GM21825 (cell line): Measurements from ENCODE around the gene MCUB.
"Not testable (repeated sequence)": the region's sequence is repeated elsewhere in the genome, so short reads cannot be mapped to it uniquely, and the experiment has no call there.

Experiments used
- ATAC-seq: cut with Tn5 transposase; IDR thresholded peaks from one replicate; pipeline ENCODE4 v1.9.1; 2021; ENCODE audit warnings: mild to moderate bottlenecking, moderate library complexity; ENCODE audit not compliant: unreplicated experiment

Gene MCUB

GRCh38 chr4:109676886-109677285 is 116.8 kb downstream of the MCUB start:
- ATAC-seq = no peak

DNA sequence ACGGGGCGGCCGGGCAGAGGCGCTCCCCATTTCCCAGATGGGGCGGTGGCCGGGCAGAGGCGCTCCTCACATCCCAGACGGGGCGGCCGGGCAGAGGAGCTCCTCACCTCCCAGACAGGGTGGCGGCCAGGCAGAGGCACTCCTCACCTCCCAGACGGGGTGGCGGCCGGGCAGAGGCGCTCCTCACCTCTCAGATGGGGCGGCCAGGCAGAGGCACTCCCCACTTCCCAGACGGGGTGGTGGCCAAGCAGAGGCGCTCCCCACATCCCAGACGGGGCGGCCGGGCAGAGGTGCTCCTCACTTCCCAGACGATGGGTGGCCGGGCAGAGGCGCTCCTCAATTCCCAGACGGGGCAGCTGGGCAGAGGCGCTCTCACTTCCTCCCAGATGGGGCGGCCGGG is 118.4 kb downstream of the MCUB start:
- ATAC-seq = not testable (repeated sequence)

GRCh38 chr4:109678925-109679324 is 118.9 kb downstream of the MCUB start:
- not testable (repeated sequence) for ATAC-seq

- no peak for ATAC-seq
Observed at GRCh38 chr4:109682875-109683274, 122.8 kb downstream of the MCUB start.

GRCh38 chr4:109683621-109684253 is 123.7 kb downstream of the MCUB start:
- no peak for ATAC-seq

DNA sequence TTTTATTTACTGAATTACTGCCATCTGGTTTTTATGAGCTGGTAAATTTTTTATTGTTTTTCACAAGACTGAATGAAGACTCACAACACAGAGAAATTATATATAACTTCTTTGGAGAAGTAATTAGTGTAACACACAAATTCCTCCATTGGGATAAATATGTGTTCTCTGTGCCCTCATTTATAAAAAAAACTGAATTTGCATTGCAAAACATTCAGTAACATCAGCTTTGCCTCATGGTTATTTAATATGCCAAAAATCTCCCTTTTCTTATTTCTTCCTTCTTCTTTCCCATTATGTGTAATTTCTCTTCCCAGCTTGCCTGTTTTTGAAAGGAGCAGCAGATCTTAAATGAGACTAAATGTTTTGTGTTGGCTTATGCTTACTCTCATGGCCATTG is 124.7 kb downstream of the MCUB start:
- ATAC-seq = no peak

GRCh38 chr4:109690690-109691410 is 130.8 kb downstream of the MCUB start:
- peak; percentile 88 for ATAC-seq

- no peak for ATAC-seq
Observed at GRCh38 chr4:109691411-109691920, 131.4 kb downstream of the MCUB start.

DNA sequence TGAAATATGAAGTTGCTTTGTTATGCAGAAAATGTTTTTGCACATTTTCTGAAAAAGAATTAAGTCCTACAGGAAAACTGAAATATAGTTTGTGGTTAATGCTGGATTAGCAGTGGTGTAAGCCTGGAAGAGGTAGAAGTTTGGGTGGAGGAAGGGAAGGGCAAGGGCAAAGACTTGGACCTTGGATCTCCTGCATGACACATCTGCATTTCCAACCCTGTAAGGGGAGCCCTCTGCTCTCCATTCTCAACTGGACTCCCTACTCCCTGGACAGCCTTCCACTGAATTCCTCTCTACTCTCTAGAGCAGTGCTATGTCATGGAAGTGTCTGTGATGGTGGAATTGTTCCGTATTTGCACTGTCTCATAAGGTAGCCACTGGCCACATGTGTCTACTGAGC is 138.6 kb downstream of the MCUB start:
- no peak for ATAC-seq

GRCh38 chr4:109699553-109700225 is 139.6 kb downstream of the MCUB start:
- no peak for ATAC-seq

DNA sequence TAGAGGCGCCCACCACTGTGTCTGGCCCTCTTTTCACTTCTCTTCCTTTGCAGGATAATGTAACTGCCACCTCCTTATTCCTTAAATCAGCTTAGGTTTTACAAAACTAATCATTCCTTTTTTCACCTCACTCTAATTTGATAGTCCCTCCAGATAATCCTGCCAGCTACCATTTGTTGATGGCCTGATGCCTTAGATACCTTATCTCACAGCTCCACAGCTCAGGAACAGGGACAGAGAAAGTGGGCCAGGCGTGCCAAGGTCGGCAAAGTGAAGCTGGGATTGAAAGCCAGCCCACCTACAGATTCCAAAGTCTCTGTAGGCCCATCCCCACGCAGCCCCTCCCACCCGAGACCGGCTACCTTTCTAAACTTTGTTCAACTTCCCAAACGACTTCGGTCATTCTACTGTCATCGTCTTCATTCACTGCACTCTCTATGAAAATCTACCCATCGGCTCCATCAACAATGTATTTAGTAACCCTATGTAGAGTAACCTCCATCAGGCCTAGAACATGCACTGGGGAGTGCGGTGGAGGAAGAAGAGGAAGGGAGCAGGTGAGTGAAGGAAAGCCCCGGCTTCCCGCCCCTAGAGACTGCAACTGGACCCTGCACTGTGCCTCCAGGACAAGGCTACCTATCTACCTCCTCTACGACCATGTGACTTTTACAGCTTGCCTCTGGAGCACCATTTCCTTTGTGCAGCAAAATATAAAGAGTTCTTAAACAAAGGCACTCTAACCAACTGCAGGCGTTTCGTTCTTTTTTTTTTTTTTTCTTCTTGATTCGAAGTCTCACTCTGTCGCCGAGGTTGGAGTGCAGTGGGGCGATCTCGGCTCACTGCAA is 141.7 kb downstream of the MCUB start:
- no peak for ATAC-seq

GRCh38 chr4:109702950-109703663 is 143.1 kb downstream of the MCUB start, which contains the start of gene CASP6:
CASP6 (minus strand) TSS chr4:109703445; CDS start chr4:109703395, 50 bp downstream.
- ATAC-seq = peak; percentile 73

DNA sequence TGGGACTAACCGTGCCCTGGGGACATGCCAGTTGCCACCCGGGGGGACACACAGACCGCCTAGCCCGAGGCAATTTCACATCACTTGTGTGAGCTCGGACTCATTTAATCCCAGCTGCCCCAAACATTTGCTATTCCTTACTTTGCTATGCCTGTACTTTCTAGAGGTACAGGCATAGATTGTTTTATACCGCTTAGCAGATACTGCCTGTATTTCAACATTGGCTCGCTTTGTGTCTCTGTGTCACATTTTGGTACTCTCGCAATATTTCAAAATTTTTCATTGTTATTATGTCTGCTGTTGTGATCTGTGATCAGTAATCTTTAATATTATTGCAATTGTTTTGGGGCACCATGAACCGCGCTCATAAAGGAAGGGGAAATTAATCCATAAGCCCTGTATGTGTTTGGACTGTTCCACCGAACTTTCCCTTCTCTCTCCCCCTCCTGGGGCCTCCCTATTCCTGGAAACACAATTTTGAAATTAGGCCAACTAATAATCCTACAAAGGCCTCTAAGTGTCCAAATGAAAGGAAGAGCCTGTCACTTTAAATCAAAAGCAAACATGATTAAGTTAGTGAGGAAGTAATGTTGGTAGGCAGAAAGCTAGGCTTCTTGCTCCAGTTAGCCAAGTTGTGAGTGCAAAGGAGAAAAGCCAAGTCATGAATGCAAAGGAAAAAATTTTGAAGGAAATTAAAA is 143.8 kb downstream of the MCUB start:
- no peak for ATAC-seq

GRCh38 chr4:109708435-109708834 is 148.4 kb downstream of the MCUB start:
- ATAC-seq = no peak

- ATAC-seq = peak; percentile 80
Observed at GRCh38 chr4:109708990-109709389, 148.9 kb downstream of the MCUB start.

DNA sequence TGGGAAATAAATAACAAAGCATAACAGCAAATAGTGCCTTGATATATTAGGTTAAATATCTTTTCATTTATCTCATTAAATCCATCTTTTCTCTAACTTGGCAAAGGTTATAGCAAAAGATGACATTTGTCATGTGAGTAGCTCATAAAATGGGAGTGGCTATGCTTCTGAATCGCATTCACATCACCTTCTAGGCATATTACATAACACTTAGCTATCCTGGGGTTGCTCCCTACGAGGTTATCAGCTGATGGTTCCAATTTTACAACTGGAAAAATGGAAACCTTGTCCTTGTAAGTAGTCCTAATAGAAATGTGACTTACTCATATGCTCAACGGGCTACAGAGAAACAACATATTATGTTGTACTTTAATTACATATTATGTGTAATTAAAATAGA is 153.5 kb downstream of the MCUB start:
- no peak for ATAC-seq

- no peak for ATAC-seq
Observed at GRCh38 chr4:109718759-109719158, 158.7 kb downstream of the MCUB start.

GRCh38 chr4:109719604-109720003 is 159.6 kb downstream of the MCUB start:
- ATAC-seq = no peak

GRCh38 chr4:109721033-109721432 is 161.0 kb downstream of the MCUB start:
- no peak for ATAC-seq

- no peak for ATAC-seq
Observed at GRCh38 chr4:109722357-109722756, 162.3 kb downstream of the MCUB start.
